T-cell (primary cell): Measurements from ENCODE around the gene PDE7B. TPM values are rescaled to one million over a fixed set of nuclear protein-coding genes. Genes with fewer than 3 reads are reported as not detected.

ENCODE experiments used
- ATAC-seq, 4 experiments: fragments of 200-7000 bp in 3 of 4; fragments of 150-1000 bp in 1 of 4; cut with Tn5 transposase; replicated peaks in 1 of 4; 1 replicate in 3 of 4; 2 replicates in 1 of 4; pipeline ENCODE4 v1.10.0; 2021; ENCODE audit warnings: moderate library complexity in 3 of 4, mild to moderate bottlenecking in 2 of 4, moderate number of reproducible peaks in 1 of 4
- CTCF ChIA-PET, 2 donors: fragments of 300-600 bp; sonication (Branson Sonifier 250); formaldehyde crosslinking; loops; one replicate each; lab custom pipeline; 2022; ENCODE audit warnings: antibody characterized with exemption in 2 of 2; lab: Charles Lee
- POLR2A ChIA-PET, 2 donors: fragments of 300-600 bp; sonication (Branson Sonifier 250); formaldehyde crosslinking; loops; one replicate each; lab custom pipeline; 2022; ENCODE audit warnings: antibody characterized with exemption in 2 of 2; lab: Charles Lee
- DNase-seq, 35 experiments: peaks; one replicate each; pipeline versions ENCODE4 v3.0.0 to v3.0.0-alpha.2; 2013 to 2023
- H3K27ac ChIP-seq: one replicate; pipeline ENCODE4 v1.5.1; 2013; ENCODE audit warnings: low read length
- H3K27me3 ChIP-seq, 2 experiments: replicated peaks in 1 of 2; 1 replicate in 1 of 2; 2 replicates in 1 of 2; pipeline versions ENCODE4 v1.6.1 to v1.7.0; 2013; ENCODE audit warnings: low read length in 1 of 2, mixed read lengths in 1 of 2; ENCODE audit not compliant: control insufficient read depth in 2 of 2, insufficient read depth in 2 of 2; ENCODE audit errors: extremely low read depth in 1 of 2
- H3K36me3 ChIP-seq, 2 donors: 1 replicate in 1 of 2; 2 replicates in 1 of 2; pipeline versions ENCODE4 v1.6.1 to v1.7.0; 2013; ENCODE audit warnings: low read length in 1 of 2; ENCODE audit not compliant: control insufficient read depth in 2 of 2, insufficient read depth in 1 of 2; ENCODE audit errors: extremely low read depth in 1 of 2
- H3K4me1 ChIP-seq, 2 experiments: 1 replicate in 1 of 2; 2 replicates in 1 of 2; pipeline versions ENCODE4 v1.6.1 to v1.7.0; 2013; ENCODE audit warnings: low read length in 2 of 2, mixed read lengths in 1 of 2; ENCODE audit not compliant: insufficient read depth in 2 of 2, control insufficient read depth in 1 of 2; ENCODE audit errors: extremely low read depth in 1 of 2
- H3K4me3 ChIP-seq, 2 donors: 1 replicate in 1 of 2; 2 replicates in 1 of 2; pipeline versions ENCODE4 v1.5.1 to v1.7.0; 2013; ENCODE audit warnings: mild to moderate bottlenecking in 2 of 2, low read length in 1 of 2, moderate library complexity in 1 of 2; ENCODE audit not compliant: control insufficient read depth in 1 of 2; ENCODE audit errors: extremely low read depth in 1 of 2
- H3K9me3 ChIP-seq: 2 replicates; pipeline ENCODE4 v1.7.0; 2013
- H3K27ac Mint-ChIP-seq, 2 donors: one replicate each; pipeline ENCODE4 v1.8.0; 2020 to 2021; ENCODE audit warnings: mild to moderate bottlenecking in 2 of 2, mixed read lengths in 2 of 2
- H3K27me3 Mint-ChIP-seq, 2 donors: one replicate each; pipeline ENCODE4 v1.8.0; 2021 to 2022; ENCODE audit warnings: mixed read lengths in 2 of 2
- H3K36me3 Mint-ChIP-seq: one replicate; pipeline ENCODE4 v1.8.0; 2021; ENCODE audit warnings: mixed read lengths
- H3K4me1 Mint-ChIP-seq, 3 donors: one replicate each; pipeline ENCODE4 v1.8.0; 2020 to 2022; ENCODE audit warnings: mixed read lengths in 3 of 3, mild to moderate bottlenecking in 1 of 3
- H3K4me3 Mint-ChIP-seq, 3 donors: one replicate each; pipeline ENCODE4 v1.8.0; 2020 to 2022; ENCODE audit warnings: mild to moderate bottlenecking in 3 of 3, mixed read lengths in 3 of 3, moderate library complexity in 3 of 3
- H3K9me3 Mint-ChIP-seq, 3 donors: one replicate each; pipeline ENCODE4 v1.8.0; 2020 to 2022; ENCODE audit warnings: mixed read lengths in 3 of 3
- WGBS: methylation state at CpG from one replicate; pipeline ENCODE4 v1.1.5; 2013; ENCODE audit warnings: missing lambda C conversion rate; ENCODE audit not compliant: insufficient coverage; 5-methylcytosine and 5-hydroxymethylcytosine counted together
- total RNA-seq, 35 experiments: library from RNA in 6 of 35; stranded (reverse) in 6 of 35; fragments of 120-200 nt in 1 of 35; gene quantifications; one replicate each; pipeline versions ENCODE4 v1.2.1 to v1.2.4 and lab custom pipeline; 2013 to 2026

PDE7B gene
- total RNA-seq, 5 donors from 2014 or later (not counting 1 experiment from before 2014, with no cell fraction given) = 0.35 to 1.5 (median 0.69) TPM

GRCh38 chr6:136113736-136114173 lies 262.3 kb downstream of the PDE7B start:
- peak in 3 of 35 experiments; percentile 0 to 5 (median 5) for DNase-seq
- 0% methylated on average over 2 of the region's 5 CpGs for WGBS

GRCh38 chr6:136114661-136115060 lies 263.2 kb downstream of the PDE7B start:
- Mint-ChIP-seq H3K27ac (no peak overlapping the region), H3K4me1 (peaks cover 0 to 5% (median 0%) of the 10 kb centered on the region in 3 donors), H3K9me3 (no peaks in the 10 kb centered on the region), H3K36me3 (no peaks in the 10 kb centered on the region), H3K4me3 (no peak overlapping the region), H3K27me3 (peaks cover 0 to 16% of the 10 kb centered on the region in 2 donors)
- Histone ChIP-seq H3K4me3 (no peak overlapping the region), H3K4me1 (peaks cover 0 to 4% of the 10 kb centered on the region in 2 experiments), H3K27ac (no peak overlapping the region), H3K9me3 (no peaks in the 10 kb centered on the region), H3K36me3 (no peaks in the 10 kb centered on the region), H3K27me3 (peaks cover 0 to 4% of the 10 kb centered on the region in 2 experiments)
- ATAC-seq = no peak
- WGBS = no CpG with 5 or more reads among the region's 7 CpGs
- DNase-seq = no peak
- ChIA-PET POLR2A (no interaction called here), CTCF (no interaction called here)

More at GRCh38 chr6:136113736-136114173, 262.3 kb downstream of the PDE7B start:
- H3K4me3 ChIP-seq = no peak overlapping the region
- Mint-ChIP-seq H3K9me3 (no peaks in the 10 kb centered on the region), H3K4me1 (peaks cover 0 to 5% (median 0%) of the 10 kb centered on the region in 3 donors), H3K27me3 (peaks cover 0 to 16% of the 10 kb centered on the region in 2 donors), H3K36me3 (no peaks in the 10 kb centered on the region), H3K4me3 (no peak overlapping the region), H3K27ac (no peak overlapping the region)
- H3K4me1 ChIP-seq = peaks cover 0 to 4% of the 10 kb centered on the region in 2 experiments
- no peak overlapping the region for H3K27ac ChIP-seq
- ChIA-PET POLR2A (interaction anchor here in 1 of 2 donors (0.6 kb wide), 1 partner anchor 1990 kb away, joined by 3 read pairs; no protein-coding TSS in a partner anchor), CTCF (interaction anchor here in 1 of 2 donors (0.6 kb wide), 1 partner anchor 69 kb away, joined by 3 read pairs; no protein-coding TSS in a partner anchor)
- peak in 1 of 4 experiments; percentile 40 for ATAC-seq
- no peaks in the 10 kb centered on the region for H3K9me3 ChIP-seq
- H3K36me3 ChIP-seq = no peaks in the 10 kb centered on the region
- H3K27me3 ChIP-seq = peaks cover 0 to 4% of the 10 kb centered on the region in 2 experiments

GRCh38 chr6:136115941-136116340 lies 264.4 kb downstream of the PDE7B start:
- H3K27me3 ChIP-seq = peaks cover 0 to 4% of the 10 kb centered on the region in 2 experiments
- POLR2A ChIA-PET = no interaction called here
- no peak overlapping the region for H3K27ac Mint-ChIP-seq

GRCh38 chr6:136117081-136117480 lies 265.6 kb downstream of the PDE7B start:
- no peak for ATAC-seq
- Mint-ChIP-seq H3K4me1 (peaks cover 0 to 5% (median 0%) of the 10 kb centered on the region in 3 donors), H3K27me3 (peaks cover 0 to 10% of the 10 kb centered on the region in 2 donors), H3K27ac (no peak overlapping the region), H3K4me3 (no peak overlapping the region), H3K36me3 (no peaks in the 10 kb centered on the region), H3K9me3 (no peaks in the 10 kb centered on the region)
- Histone ChIP-seq H3K27ac (no peak overlapping the region), H3K4me3 (no peak overlapping the region), H3K4me1 (peaks cover 0 to 4% of the 10 kb centered on the region in 2 experiments), H3K27me3 (peaks cover 0 to 4% of the 10 kb centered on the region in 2 experiments), H3K9me3 (no peaks in the 10 kb centered on the region), H3K36me3 (peaks cover 0 to 3% of the 10 kb centered on the region in 2 donors)
- WGBS = 86% methylated on average over 1 of the region's 2 CpGs
- CTCF ChIA-PET = no interaction called here
- DNase-seq = no peak
- POLR2A ChIA-PET = no interaction called here

More at GRCh38 chr6:136115941-136116340, 264.4 kb downstream of the PDE7B start:
- CTCF ChIA-PET = no interaction called here
- 67% methylated on average over 1 of the region's 1 CpG for WGBS
- H3K4me1 Mint-ChIP-seq = peaks cover 0 to 5% (median 0%) of the 10 kb centered on the region in 3 donors
- H3K9me3 ChIP-seq = no peaks in the 10 kb centered on the region
- no peaks in the 10 kb centered on the region for H3K9me3 Mint-ChIP-seq
- H3K36me3 Mint-ChIP-seq = no peaks in the 10 kb centered on the region
- no peak for ATAC-seq
- no peak overlapping the region for H3K4me3 ChIP-seq
- no peak overlapping the region for H3K4me3 Mint-ChIP-seq
- peaks cover 0 to 1% of the 10 kb centered on the region in 2 donors for H3K36me3 ChIP-seq
- H3K27ac ChIP-seq = no peak overlapping the region
- DNase-seq = no peak
- peaks cover 0 to 4% of the 10 kb centered on the region in 2 experiments for H3K4me1 ChIP-seq
- H3K27me3 Mint-ChIP-seq = peaks cover 0 to 14% of the 10 kb centered on the region in 2 donors

GRCh38 chr6:136118787-136119186 lies 267.3 kb downstream of the PDE7B start:
- Mint-ChIP-seq H3K4me1 (no peaks in the 10 kb centered on the region), H3K4me3 (no peak overlapping the region), H3K27ac (no peak overlapping the region), H3K9me3 (no peaks in the 10 kb centered on the region), H3K27me3 (peaks cover 0 to 4% of the 10 kb centered on the region in 2 donors), H3K36me3 (no peaks in the 10 kb centered on the region)
- POLR2A ChIA-PET = no interaction called here
- WGBS = 86% methylated on average over 3 of the region's 6 CpGs
- CTCF ChIA-PET = no interaction called here
- no peak for ATAC-seq
- no peak overlapping the region for H3K4me3 ChIP-seq
- no peak for DNase-seq
- H3K27me3 ChIP-seq = peaks cover 0 to 4% of the 10 kb centered on the region in 2 experiments
- H3K9me3 ChIP-seq = no peaks in the 10 kb centered on the region
- peaks cover 0 to 3% of the 10 kb centered on the region in 2 donors for H3K36me3 ChIP-seq
- H3K27ac ChIP-seq = no peak overlapping the region
- H3K4me1 ChIP-seq = peaks cover 0 to 2% of the 10 kb centered on the region in 2 experiments

GRCh38 chr6:136123468-136123867 lies 272.0 kb downstream of the PDE7B start:
- no peaks in the 10 kb centered on the region for H3K4me1 Mint-ChIP-seq
- Histone ChIP-seq H3K4me1 (no peaks in the 10 kb centered on the region), H3K27me3 (no peaks in the 10 kb centered on the region), H3K4me3 (no peak overlapping the region), H3K9me3 (no peaks in the 10 kb centered on the region), H3K36me3 (peaks cover 0 to 3% of the 10 kb centered on the region in 2 donors), H3K27ac (no peak overlapping the region)
- no CpG with 5 or more reads among the region's 1 CpG for WGBS
- H3K36me3 Mint-ChIP-seq = no peaks in the 10 kb centered on the region
- DNase-seq (no peak), ATAC-seq (no peak)
- H3K27ac Mint-ChIP-seq = no peak overlapping the region
- H3K9me3 Mint-ChIP-seq = no peaks in the 10 kb centered on the region
- ChIA-PET POLR2A (no interaction called here), CTCF (no interaction called here)
- H3K4me3 Mint-ChIP-seq = no peak overlapping the region
- H3K27me3 Mint-ChIP-seq = no peaks in the 10 kb centered on the region
